Suprapubic skin (tissue), 4 donors: ENCODE measurements around the gene ZNF286A.
"Not testable (repeated sequence)": the region's sequence is repeated elsewhere in the genome, so short reads cannot be mapped to it uniquely, and the experiment has no call there.

Experiments used
- CTCF ChIP-seq, 2 donors: fragments of 200-600 bp in 1 of 2; fragments of 450-650 bp in 1 of 2; sonication (generic) in 1 of 2; IDR thresholded peaks; one replicate each; pipeline ENCODE4 v1.5.1; 2016 to 2019; ENCODE audit warnings: antibody characterized with exemption in 2 of 2, mild to moderate bottlenecking in 1 of 2, moderate library complexity in 1 of 2
- EP300 ChIP-seq: sonication (generic); formaldehyde crosslinking; IDR thresholded peaks from one replicate; pipeline ENCODE4 v1.6.1; 2017; ENCODE audit warnings: antibody characterized with exemption
- POLR2A ChIP-seq, 2 donors: fragments of 450-650 bp; IDR thresholded peaks; one replicate each; pipeline ENCODE4 v1.6.1; 2017; ENCODE audit warnings: antibody characterized with exemption in 2 of 2, mild to moderate bottlenecking in 2 of 2, moderate library complexity in 2 of 2
- POLR2AphosphoS5 ChIP-seq, 3 donors: sonication (generic); formaldehyde crosslinking; IDR thresholded peaks; one replicate each; pipeline ENCODE4 v1.6.1; 2017; ENCODE audit warnings: antibody characterized with exemption in 3 of 3

- not testable (repeated sequence) for TF ChIP-seq CTCF (IDR thresholded peaks at IDR 0.05); POLR2A (IDR thresholded peaks at IDR 0.05); EP300; POLR2AphosphoS5 (IDR thresholded peaks at IDR 0.05)
These were observed 4.7 kb downstream of the ZNF286A start for GRCh38 chr17:15704239-15704638.
